ENCODE measurements around the gene ITGA8.

ITGA8 gene

DNA sequence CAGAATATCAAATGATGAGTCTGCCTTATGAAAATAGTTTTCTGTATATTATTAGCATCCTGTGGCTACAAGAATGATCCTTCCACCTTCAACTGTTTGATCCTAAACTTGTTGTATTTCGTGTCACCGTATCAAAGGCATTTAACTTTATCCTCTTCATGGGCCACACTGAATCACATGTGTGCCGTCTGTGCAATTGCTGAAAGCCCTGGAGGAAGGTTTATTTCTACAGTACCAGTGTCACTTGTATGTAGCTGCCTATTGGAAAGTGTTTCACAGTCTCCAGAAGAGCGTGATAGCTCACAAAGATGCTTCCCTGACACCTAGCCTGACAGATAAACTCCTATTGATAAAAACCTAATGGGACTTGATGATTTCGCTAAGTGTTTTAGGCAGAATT is 94.5 kb downstream of the ITGA8 start:
- TF ChIP-seq GATA2 (IDR thresholded peaks at IDR 0.05; ENCODE audit: low read depth, low read length) (no peak), GATA3 (IDR thresholded peaks at IDR 0.05; ENCODE audit: low read depth, low read length) (no peak)

DNA sequence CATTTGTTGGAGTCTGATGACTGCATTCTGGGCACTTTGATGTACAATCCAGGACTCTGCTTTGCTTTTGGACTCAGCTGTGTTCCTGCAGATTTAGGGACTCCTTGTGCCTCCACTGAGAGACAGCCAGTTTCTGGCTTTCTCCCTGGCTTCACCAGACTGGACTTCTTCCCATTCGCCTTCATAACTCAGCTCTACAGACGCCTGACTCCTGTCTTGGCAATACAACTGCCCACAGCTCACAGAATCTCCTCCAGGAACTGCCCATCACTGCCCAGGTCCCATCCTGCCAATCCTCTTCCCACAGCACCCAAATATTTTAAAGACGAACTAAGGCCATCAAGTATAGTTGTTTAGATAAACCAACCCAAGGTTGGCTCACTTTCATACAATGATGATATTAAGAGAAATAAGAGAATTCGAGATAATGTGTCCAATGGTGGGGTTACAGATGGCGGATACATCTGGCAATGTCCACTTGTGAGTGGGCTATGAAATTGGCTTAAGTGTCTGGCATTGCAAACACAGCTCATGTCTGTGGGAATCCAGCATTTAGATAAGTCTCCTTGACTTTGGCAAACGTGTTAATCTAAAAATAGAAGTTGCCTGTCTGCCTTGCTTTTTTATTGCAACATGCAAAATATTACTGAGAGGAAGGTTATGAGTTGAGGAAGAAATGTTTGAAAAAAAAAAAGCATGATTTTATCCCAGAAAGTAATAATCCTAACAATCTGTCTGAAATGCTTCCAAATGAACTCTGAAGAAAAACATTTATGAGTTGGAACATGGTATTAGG is 95.1 kb downstream of the ITGA8 start:
- no peak for TF ChIP-seq GATA3 (IDR thresholded peaks at IDR 0.05; ENCODE audit: low read depth, low read length)
- TF ChIP-seq GATA2 (IDR thresholded peaks at IDR 0.05; ENCODE audit: low read depth, low read length): no peak

- TF ChIP-seq GATA2 (IDR thresholded peaks at IDR 0.05; ENCODE audit: low read depth, low read length) (no peak), GATA3 (IDR thresholded peaks at IDR 0.05; ENCODE audit: low read depth, low read length) (no peak)
These were observed 98.7 kb downstream of the ITGA8 start for GRCh38 chr10:15620836-15621515.

- TF ChIP-seq GATA2 (IDR thresholded peaks at IDR 0.05; ENCODE audit: low read depth, low read length) (no peak), GATA3 (IDR thresholded peaks at IDR 0.05; ENCODE audit: low read depth, low read length) (no peak)
These were observed 99.4 kb downstream of the ITGA8 start for GRCh38 chr10:15620337-15620736.

DNA sequence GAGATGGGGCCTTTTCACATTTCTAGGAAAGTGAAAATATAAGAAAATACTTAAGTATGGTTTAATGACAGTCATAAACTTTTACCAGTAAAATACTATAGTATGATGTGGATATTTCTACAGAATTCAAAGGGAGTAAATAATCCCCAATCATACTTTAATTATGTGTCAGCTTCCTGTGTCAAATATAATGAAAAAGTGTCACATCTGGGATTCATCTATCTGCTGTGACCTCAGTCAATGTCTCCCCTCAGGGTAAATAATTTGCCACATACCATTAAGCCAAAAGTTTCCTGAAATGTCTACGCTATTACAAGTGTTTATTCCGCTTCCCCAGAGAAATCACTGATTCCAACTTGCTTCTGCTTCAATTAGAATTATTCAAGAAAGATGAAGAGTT is 110.5 kb downstream of the ITGA8 start:
- TF ChIP-seq GATA3 (IDR thresholded peaks at IDR 0.05; ENCODE audit: low read depth, low read length): no peak
- no peak for TF ChIP-seq GATA2 (IDR thresholded peaks at IDR 0.05; ENCODE audit: low read depth, low read length)

DNA sequence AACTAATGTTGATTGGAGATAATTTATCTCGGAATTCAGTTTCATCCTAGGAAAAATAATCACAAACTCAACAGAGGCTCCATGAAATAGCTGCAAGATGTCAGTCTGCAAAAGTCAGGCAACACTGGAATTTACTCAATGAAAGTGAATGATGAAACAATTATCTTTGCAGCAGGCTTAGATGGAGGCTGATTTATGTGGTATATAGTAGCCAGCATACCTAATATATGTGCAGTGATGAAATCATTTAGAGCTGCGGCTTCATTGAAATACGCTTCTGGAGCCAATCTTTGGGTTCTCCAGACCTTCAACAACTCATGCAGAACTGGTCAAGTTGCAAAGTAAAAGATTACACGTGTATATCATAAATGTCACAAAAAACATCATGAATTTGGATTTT is 113.3 kb downstream of the ITGA8 start:
- no peak for TF ChIP-seq GATA2 (IDR thresholded peaks at IDR 0.05; ENCODE audit: low read depth, low read length)
- TF ChIP-seq GATA3 (IDR thresholded peaks at IDR 0.05; ENCODE audit: low read depth, low read length): no peak

- no peak for TF ChIP-seq GATA2 (IDR thresholded peaks at IDR 0.05; ENCODE audit: low read depth, low read length)
- no peak for TF ChIP-seq GATA3 (IDR thresholded peaks at IDR 0.05; ENCODE audit: low read depth, low read length)
These were observed 113.9 kb downstream of the ITGA8 start for GRCh38 chr10:15605740-15606369.

GRCh38 chr10:15603446-15604011 is 116.2 kb downstream of the ITGA8 start:
- TF ChIP-seq GATA3 (IDR thresholded peaks at IDR 0.05; ENCODE audit: low read depth, low read length) (no peak), GATA2 (IDR thresholded peaks at IDR 0.05; ENCODE audit: low read depth, low read length) (no peak)

GRCh38 chr10:15601819-15602218 is 117.9 kb downstream of the ITGA8 start:
- TF ChIP-seq GATA2 (IDR thresholded peaks at IDR 0.05; ENCODE audit: low read depth, low read length) (no peak), GATA3 (IDR thresholded peaks at IDR 0.05; ENCODE audit: low read depth, low read length) (no peak)

DNA sequence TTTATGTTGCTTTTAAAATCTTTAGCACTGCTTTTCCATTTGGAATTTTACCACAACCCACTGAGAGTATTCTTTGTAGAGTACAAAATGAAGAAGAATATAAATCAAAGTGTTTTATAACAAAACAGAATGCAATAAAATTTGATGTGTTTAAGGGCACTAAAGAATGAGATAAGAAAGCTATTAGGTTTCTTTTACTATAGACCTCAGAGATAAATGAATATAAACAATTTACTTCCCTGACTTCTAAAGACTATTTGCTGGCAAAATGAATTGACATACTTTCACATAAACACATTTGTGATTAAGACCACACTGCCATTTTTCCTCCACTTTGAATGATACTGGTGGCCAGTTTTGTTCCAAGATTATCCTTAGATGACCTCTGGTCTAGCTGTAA is 124.5 kb downstream of the ITGA8 start:
- TF ChIP-seq GATA3 (IDR thresholded peaks at IDR 0.05; ENCODE audit: low read depth, low read length) (no peak), GATA2 (IDR thresholded peaks at IDR 0.05; ENCODE audit: low read depth, low read length) (no peak)

- TF ChIP-seq GATA3 (IDR thresholded peaks at IDR 0.05; ENCODE audit: low read depth, low read length) (no peak), GATA2 (IDR thresholded peaks at IDR 0.05; ENCODE audit: low read depth, low read length) (no peak)
These were observed 127.8 kb downstream of the ITGA8 start for GRCh38 chr10:15591937-15592336.

GRCh38 chr10:15591431-15591830 is 128.3 kb downstream of the ITGA8 start:
- no peak for TF ChIP-seq GATA3 (IDR thresholded peaks at IDR 0.05; ENCODE audit: low read depth, low read length)
- TF ChIP-seq GATA2 (IDR thresholded peaks at IDR 0.05; ENCODE audit: low read depth, low read length): no peak

- no peak for TF ChIP-seq GATA3 (IDR thresholded peaks at IDR 0.05; ENCODE audit: low read depth, low read length)
- TF ChIP-seq GATA2 (IDR thresholded peaks at IDR 0.05; ENCODE audit: low read depth, low read length): no peak
These were observed 130.8 kb downstream of the ITGA8 start for GRCh38 chr10:15588635-15589508.
